ENCODE measurements around the gene ZC3H7B. TPM values are rescaled to one million over a fixed set of nuclear protein-coding genes. Genes with fewer than 3 reads are reported as not detected.
A peak's percentile ranks its signal among the peaks of the same experiment; 100 is the strongest.

Gene ZC3H7B
- total RNA-seq, 1 donor from 2014 or later: 25.8 TPM

DNA sequence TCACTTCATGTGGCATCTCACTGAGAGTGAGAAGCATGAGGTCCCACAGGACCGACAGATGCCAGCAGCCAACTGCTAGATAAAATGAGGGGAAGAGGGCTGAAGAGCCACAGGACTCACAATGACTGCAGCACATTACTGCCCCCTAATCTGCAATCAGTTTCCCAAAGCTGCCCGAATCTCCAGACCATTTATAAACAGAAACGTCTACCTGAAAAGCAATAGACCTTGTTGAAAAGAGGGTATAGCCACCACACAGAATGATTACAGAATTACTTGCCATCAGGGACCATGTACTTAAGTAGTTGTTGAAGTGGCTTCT, 68.1 kb downstream of the ZC3H7B start:
- Mint-ChIP-seq H3K4me3 (no peak overlapping the region), H3K4me1 (peaks cover 17% of the 10 kb centered on the region), H3K9me3 (no peaks in the 10 kb centered on the region), H3K27me3 (ENCODE audit: insufficient read depth, low read depth) (peaks cover 6% of the 10 kb centered on the region), H3K36me3 (no peaks in the 10 kb centered on the region), H3K27ac (no peak overlapping the region)
- no peak overlapping the region for H2AFZ ChIP-seq (replicated peaks)
- no peak for DNase-seq (ENCODE audit: low spot score)
- no peak overlapping the region for H3K4me3 ChIP-seq
- H3K9me3 ChIP-seq (ENCODE audit: low read depth): no peaks in the 10 kb centered on the region
- peaks cover 7% of the 10 kb centered on the region for H3F3A ChIP-seq (ENCODE audit: low read depth)
- no peak overlapping the region for H3K9ac ChIP-seq
- H3K4me2 ChIP-seq: no peak overlapping the region
- H3K27me3 ChIP-seq: no peaks in the 10 kb centered on the region
- H3K36me3 ChIP-seq: no peaks in the 10 kb centered on the region
- peaks cover 22% of the 10 kb centered on the region for H3K4me1 ChIP-seq
- H3K27ac ChIP-seq: no peak overlapping the region
- H4K20me1 ChIP-seq (ENCODE audit: low read depth): no peaks in the 10 kb centered on the region
- H3K79me2 ChIP-seq (ENCODE audit: low read depth): no peaks in the 10 kb centered on the region
- TF ChIP-seq EZH2phosphoT487 (IDR thresholded peaks at IDR 0.05): no peak
- no peak for TF ChIP-seq EZH2 (IDR thresholded peaks at IDR 0.05)
- TF ChIP-seq, protein P1, sequence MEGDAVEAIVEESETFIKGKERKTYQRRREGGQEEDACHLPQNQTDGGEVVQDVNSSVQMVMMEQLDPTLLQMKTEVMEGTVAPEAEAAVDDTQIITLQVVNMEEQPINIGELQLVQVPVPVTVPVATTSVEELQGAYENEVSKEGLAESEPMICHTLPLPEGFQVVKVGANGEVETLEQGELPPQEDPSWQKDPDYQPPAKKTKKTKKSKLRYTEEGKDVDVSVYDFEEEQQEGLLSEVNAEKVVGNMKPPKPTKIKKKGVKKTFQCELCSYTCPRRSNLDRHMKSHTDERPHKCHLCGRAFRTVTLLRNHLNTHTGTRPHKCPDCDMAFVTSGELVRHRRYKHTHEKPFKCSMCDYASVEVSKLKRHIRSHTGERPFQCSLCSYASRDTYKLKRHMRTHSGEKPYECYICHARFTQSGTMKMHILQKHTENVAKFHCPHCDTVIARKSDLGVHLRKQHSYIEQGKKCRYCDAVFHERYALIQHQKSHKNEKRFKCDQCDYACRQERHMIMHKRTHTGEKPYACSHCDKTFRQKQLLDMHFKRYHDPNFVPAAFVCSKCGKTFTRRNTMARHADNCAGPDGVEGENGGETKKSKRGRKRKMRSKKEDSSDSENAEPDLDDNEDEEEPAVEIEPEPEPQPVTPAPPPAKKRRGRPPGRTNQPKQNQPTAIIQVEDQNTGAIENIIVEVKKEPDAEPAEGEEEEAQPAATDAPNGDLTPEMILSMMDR (IDR thresholded peaks at IDR 0.05): no peak

- DNase-seq (ENCODE audit: low spot score): no peak
- Mint-ChIP-seq H3K4me1 (peaks cover 19% of the 10 kb centered on the region), H3K27me3 (ENCODE audit: insufficient read depth, low read depth) (peaks cover 4% of the 10 kb centered on the region), H3K9me3 (no peaks in the 10 kb centered on the region), H3K4me3 (no peak overlapping the region), H3K27ac (no peak overlapping the region), H3K36me3 (no peaks in the 10 kb centered on the region)
- H3K79me2 ChIP-seq (ENCODE audit: low read depth): no peaks in the 10 kb centered on the region
- no peak overlapping the region for H2AFZ ChIP-seq (replicated peaks)
- H3K9me3 ChIP-seq (ENCODE audit: low read depth): no peaks in the 10 kb centered on the region
- no peak overlapping the region for H3K9ac ChIP-seq
- H3K4me3 ChIP-seq: no peak overlapping the region
- TF ChIP-seq EZH2phosphoT487 (IDR thresholded peaks at IDR 0.05) (no peak), EZH2 (IDR thresholded peaks at IDR 0.05) (no peak)
- TF ChIP-seq, protein P1 (IDR thresholded peaks at IDR 0.05): no peak
- H3K4me1 ChIP-seq: peaks cover 22% of the 10 kb centered on the region
- H4K20me1 ChIP-seq (ENCODE audit: low read depth): no peaks in the 10 kb centered on the region
- no peak overlapping the region for H3K27ac ChIP-seq
- H3K36me3 ChIP-seq: no peaks in the 10 kb centered on the region
- peaks cover 7% of the 10 kb centered on the region for H3F3A ChIP-seq (ENCODE audit: low read depth)
- H3K4me2 ChIP-seq: no peak overlapping the region
- H3K27me3 ChIP-seq: no peaks in the 10 kb centered on the region
These were observed 68.5 kb downstream of the ZC3H7B start for GRCh38 chr22:41369837-41370236.

- H3K79me2 ChIP-seq (ENCODE audit: low read depth): peaks cover 6% of the 10 kb centered on the region
- DNase-seq (ENCODE audit: low spot score): no peak
- Mint-ChIP-seq H3K36me3 (no peaks in the 10 kb centered on the region), H3K4me1 (peaks cover 19% of the 10 kb centered on the region), H3K27ac (no peak overlapping the region), H3K9me3 (no peaks in the 10 kb centered on the region), H3K4me3 (no peak overlapping the region), H3K27me3 (ENCODE audit: insufficient read depth, low read depth) (peaks cover 8% of the 10 kb centered on the region)
- H2AFZ ChIP-seq (replicated peaks): no peak overlapping the region
- H3K4me3 ChIP-seq: no peak overlapping the region
- H3K9me3 ChIP-seq (ENCODE audit: low read depth): no peaks in the 10 kb centered on the region
- H3K36me3 ChIP-seq: no peaks in the 10 kb centered on the region
- no peak overlapping the region for H3K9ac ChIP-seq
- peaks cover 8% of the 10 kb centered on the region for H3F3A ChIP-seq (ENCODE audit: low read depth)
- no peaks in the 10 kb centered on the region for H3K27me3 ChIP-seq
- no peak overlapping the region for H3K27ac ChIP-seq
- peaks cover 5% of the 10 kb centered on the region for H4K20me1 ChIP-seq (ENCODE audit: low read depth)
- no peak overlapping the region for H3K4me2 ChIP-seq
- TF ChIP-seq, protein P1 (IDR thresholded peaks at IDR 0.05): no peak
- TF ChIP-seq EZH2phosphoT487 (IDR thresholded peaks at IDR 0.05): no peak
- TF ChIP-seq EZH2 (IDR thresholded peaks at IDR 0.05): no peak
- H3K4me1 ChIP-seq: peaks cover 7% of the 10 kb centered on the region
These were observed 76.5 kb downstream of the ZC3H7B start for GRCh38 chr22:41377846-41378245.

GRCh38 chr22:41380993-41381328, 79.6 kb downstream of the ZC3H7B start:
- Histone ChIP-seq H2AFZ (replicated peaks) (peak overlapping the region; percentile 4), H4K20me1 (ENCODE audit: low read depth) (peaks cover 35% of the 10 kb centered on the region), H3K4me3 (peak overlapping the region; percentile 57), H3K36me3 (no peaks in the 10 kb centered on the region), H3K27me3 (no peaks in the 10 kb centered on the region), H3F3A (ENCODE audit: low read depth) (peaks cover 20% of the 10 kb centered on the region), H3K9me3 (ENCODE audit: low read depth) (no peaks in the 10 kb centered on the region), H3K79me2 (ENCODE audit: low read depth) (peaks cover 24% of the 10 kb centered on the region), H3K9ac (peak overlapping the region; percentile 7), H3K4me1 (peaks cover 25% of the 10 kb centered on the region), H3K4me2 (peak overlapping the region; percentile 67), H3K27ac (peak overlapping the region; percentile 98)
- H3K9me3 Mint-ChIP-seq: no peaks in the 10 kb centered on the region
- H3K36me3 Mint-ChIP-seq: no peaks in the 10 kb centered on the region
- peaks cover 25% of the 10 kb centered on the region for H3K4me1 Mint-ChIP-seq
- no peak for DNase-seq (ENCODE audit: low spot score)
- TF ChIP-seq, protein P1 (IDR thresholded peaks at IDR 0.05): no peak
- TF ChIP-seq EZH2phosphoT487 (IDR thresholded peaks at IDR 0.05) (no peak), EZH2 (IDR thresholded peaks at IDR 0.05) (no peak)
- H3K27me3 Mint-ChIP-seq (ENCODE audit: insufficient read depth, low read depth): peaks cover 8% of the 10 kb centered on the region
- peak overlapping the region; percentile 96 for H3K27ac Mint-ChIP-seq
- peak overlapping the region; percentile 88 for H3K4me3 Mint-ChIP-seq

Measured in neural progenitor cell (in vitro differentiated cells).